SH-SY5Y (cell line): ENCODE measurements around the gene SLC8A1.

Experiments used
- GATA2 ChIP-seq: IDR thresholded peaks from 2 replicates; pipeline ENCODE4 v1.6.1; 2011; ENCODE audit warnings: mild to moderate bottlenecking, low read depth, low read length
- GATA3 ChIP-seq: IDR thresholded peaks from 2 replicates; pipeline ENCODE4 v1.6.1; 2011; ENCODE audit warnings: low read depth, mild to moderate bottlenecking, low read length, moderate library complexity

DNA sequence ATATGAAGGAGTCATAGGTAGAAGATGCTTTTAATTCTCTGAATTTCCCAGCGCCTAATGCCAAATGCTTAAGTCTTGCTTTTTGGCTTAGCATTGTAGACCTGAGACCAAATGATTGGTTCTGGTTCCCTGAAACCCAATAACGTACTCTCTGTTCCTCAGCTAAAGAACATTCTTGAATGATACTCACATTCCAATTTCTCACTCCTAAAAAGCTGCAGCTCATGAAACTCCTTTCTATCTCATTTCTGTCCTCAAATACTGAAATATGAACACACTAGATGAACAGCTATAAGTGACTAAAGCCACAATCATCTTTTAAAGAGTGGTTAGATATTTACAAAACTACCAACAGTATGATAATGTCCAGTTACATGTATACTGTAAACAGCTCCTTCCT lies 272.1 kb downstream of the SLC8A1 start:
- TF ChIP-seq GATA3 (no peak), GATA2 (no peak)
